Mesenchymal stem cell (in vitro differentiated cells and primary cell): ENCODE results near the gene SMAD3.
"Not testable (repeated sequence)": the region's sequence is repeated elsewhere in the genome, so short reads cannot be mapped to it uniquely, and the experiment has no call there.

Experiments used
- DNase-seq: peaks from one replicate; pipeline ENCODE4 v3.0.0-alpha.2; 2013
- H2AFZ ChIP-seq: one replicate; pipeline ENCODE4 v1.6.1; 2013; ENCODE audit warnings: low read depth, mild to moderate bottlenecking, control low read depth, inconsistent platforms, low read length, moderate library complexity
- H2AK5ac ChIP-seq: 2 replicates; pipeline ENCODE4 v1.6.1; 2013; ENCODE audit warnings: low read length, moderate library complexity, mild to moderate bottlenecking, inconsistent platforms; ENCODE audit not compliant: severe bottlenecking
- H2BK120ac ChIP-seq: one replicate; pipeline ENCODE4 v1.6.1; 2013; ENCODE audit warnings: low read depth, mild to moderate bottlenecking, inconsistent platforms, low read length, moderate library complexity
- H2BK12ac ChIP-seq, 2 experiments: one replicate each; pipeline ENCODE4 v1.6.1; 2013; ENCODE audit warnings: inconsistent platforms in 2 of 2, low read length in 2 of 2, mild to moderate bottlenecking in 2 of 2, moderate library complexity in 2 of 2, control low read depth in 1 of 2
- H2BK15ac ChIP-seq: one replicate; pipeline ENCODE4 v1.6.1; 2013; ENCODE audit warnings: mild to moderate bottlenecking, low read depth, inconsistent platforms; ENCODE audit not compliant: poor library complexity, severe bottlenecking
- H2BK5ac ChIP-seq: 2 replicates; pipeline ENCODE4 v1.6.1; 2013; ENCODE audit warnings: low read depth, mild to moderate bottlenecking, low read length, control low read depth, inconsistent platforms; ENCODE audit not compliant: poor library complexity, severe bottlenecking
- H3K14ac ChIP-seq, 2 experiments: one replicate each; pipeline ENCODE4 v1.6.1; 2013; ENCODE audit warnings: inconsistent platforms in 2 of 2, low read length in 2 of 2, control low read depth in 1 of 2, mild to moderate bottlenecking in 1 of 2, moderate library complexity in 1 of 2
- H3K18ac ChIP-seq, 2 experiments: one replicate each; pipeline ENCODE4 v1.6.1; 2013; ENCODE audit warnings: inconsistent platforms in 2 of 2, low read length in 2 of 2, control low read depth in 1 of 2, low read depth in 1 of 2, mild to moderate bottlenecking in 1 of 2
- H3K23ac ChIP-seq, 2 experiments: one replicate each; pipeline ENCODE4 v1.6.1; 2013; ENCODE audit warnings: inconsistent platforms in 2 of 2, low read length in 2 of 2, mild to moderate bottlenecking in 2 of 2, moderate library complexity in 2 of 2, control low read depth in 1 of 2
- H3K27ac ChIP-seq: 2 replicates; pipeline ENCODE4 v1.5.1; 2013; ENCODE audit warnings: mild to moderate bottlenecking, moderate library complexity, low read length, control low read depth, inconsistent platforms; ENCODE audit not compliant: poor library complexity, severe bottlenecking
- H3K27me3 ChIP-seq, 2 experiments: 2 replicates each; pipeline versions ENCODE4 v1.6.1 to v1.7.0; 2013; ENCODE audit warnings: low read length in 2 of 2, mild to moderate bottlenecking in 2 of 2, moderate library complexity in 2 of 2, control low read depth in 1 of 2, inconsistent platforms in 1 of 2; ENCODE audit not compliant: control insufficient read depth in 1 of 2, insufficient read depth in 1 of 2
- H3K36me3 ChIP-seq, 2 experiments: 2 replicates each; pipeline versions ENCODE4 v1.6.1 to v1.7.0; 2013; ENCODE audit warnings: low read length in 2 of 2, control low read depth in 1 of 2, inconsistent platforms in 1 of 2, low read depth in 1 of 2, mild to moderate bottlenecking in 1 of 2; ENCODE audit not compliant: insufficient read depth in 2 of 2, control insufficient read depth in 1 of 2
- H3K4ac ChIP-seq, 2 experiments: one replicate each; pipeline ENCODE4 v1.6.1; 2013; ENCODE audit warnings: inconsistent platforms in 2 of 2, low read length in 2 of 2, mild to moderate bottlenecking in 2 of 2, moderate library complexity in 2 of 2, control low read depth in 1 of 2, low read depth in 1 of 2
- H3K4me1 ChIP-seq: 2 replicates; pipeline ENCODE4 v1.6.1; 2013; ENCODE audit warnings: low read depth, low read length, control low read depth; ENCODE audit not compliant: control insufficient read depth, insufficient read depth
- H3K4me2 ChIP-seq: 2 replicates; pipeline ENCODE4 v1.6.1; 2013; ENCODE audit warnings: low read length, mild to moderate bottlenecking, inconsistent platforms; ENCODE audit not compliant: poor library complexity, severe bottlenecking
- H3K4me3 ChIP-seq, 2 experiments: 2 replicates each; pipeline versions ENCODE4 v1.5.1 to v1.7.0; 2013; ENCODE audit warnings: low read length in 2 of 2, mild to moderate bottlenecking in 2 of 2, control low read depth in 1 of 2, low read depth in 1 of 2; ENCODE audit not compliant: insufficient read depth in 1 of 2
- H3K79me1 ChIP-seq: replicated peaks from 2 replicates; pipeline ENCODE4 v1.6.1; 2013; ENCODE audit warnings: mild to moderate bottlenecking, control low read depth, low read length, inconsistent platforms; ENCODE audit not compliant: poor library complexity, severe bottlenecking
- H3K9ac ChIP-seq: 2 replicates; pipeline ENCODE4 v1.7.0; 2013; ENCODE audit warnings: mild to moderate bottlenecking, low read length, moderate library complexity
- H3K9me3 ChIP-seq: 2 replicates; pipeline ENCODE4 v1.7.0; 2013; ENCODE audit warnings: mild to moderate bottlenecking, low read length; ENCODE audit not compliant: control insufficient read depth
- H4K8ac ChIP-seq: one replicate; pipeline ENCODE4 v1.6.1; 2013; ENCODE audit warnings: inconsistent platforms, mild to moderate bottlenecking, low read length, moderate library complexity
- H4K91ac ChIP-seq: one replicate; pipeline ENCODE4 v1.6.1; 2013; ENCODE audit warnings: mild to moderate bottlenecking, low read length, inconsistent platforms
- WGBS: methylation state at CpG from one replicate; pipeline ENCODE4 v1.1.7; 2013; ENCODE audit warnings: mixed read lengths; 5-methylcytosine and 5-hydroxymethylcytosine counted together

SMAD3 gene

GRCh38 chr15:67025719-67026609 is 39.4 kb upstream of the SMAD3 start:
- Histone ChIP-seq H2BK12ac (peak overlapping the region; percentile 64 to 92), H4K8ac (peak overlapping the region; percentile 67), H2AK5ac (no peak overlapping the region), H3K36me3 (no peaks in the 10 kb centered on the region), H3K4me3 (no peak overlapping the region), H4K91ac (peak overlapping the region; percentile 71), H2BK120ac (peak overlapping the region; percentile 54), H3K9ac (peak overlapping the region; percentile 61), H3K4me1 (peaks cover 20% of the 10 kb centered on the region), H3K14ac (no peak overlapping the region), H2BK15ac (peak overlapping the region; percentile 75), H3K27ac (peak overlapping the region; percentile 66), H3K23ac (no peak overlapping the region), H2AFZ (no peak overlapping the region), H3K4me2 (no peak overlapping the region), H3K4ac (peak overlapping the region in 1 of 2 experiments; percentile 75), H3K79me1 (no peaks in the 10 kb centered on the region), H3K9me3 (no peaks in the 10 kb centered on the region), H3K18ac (peak overlapping the region; percentile 46 to 68), H2BK5ac (no peak overlapping the region), H3K27me3 (no peaks in the 10 kb centered on the region)
- peak; percentile 77 for DNase-seq
- WGBS = 17% methylated on average over 7 of the region's 9 CpGs

- no peaks in the 10 kb centered on the region for H3K9me3 ChIP-seq
- H3K36me3 ChIP-seq = no peaks in the 10 kb centered on the region
- no peak overlapping the region for H2BK15ac ChIP-seq
- no peaks in the 10 kb centered on the region for H3K27me3 ChIP-seq
- H2AK5ac ChIP-seq = no peak overlapping the region
- peak overlapping the region; percentile 61 for H3K9ac ChIP-seq
- no peak overlapping the region for H2AFZ ChIP-seq
- H4K8ac ChIP-seq = peak overlapping the region; percentile 1
- no peak overlapping the region for H2BK5ac ChIP-seq
- H3K4me3 ChIP-seq = no peak overlapping the region
- peak overlapping the region in 1 of 2 experiments; percentile 64 for H2BK12ac ChIP-seq
- H3K27ac ChIP-seq = no peak overlapping the region
- H3K14ac ChIP-seq = no peak overlapping the region
- peak overlapping the region in 1 of 2 experiments; percentile 45 for H3K18ac ChIP-seq
- no peak overlapping the region for H3K4me2 ChIP-seq
- DNase-seq = no peak
- H3K79me1 ChIP-seq = no peaks in the 10 kb centered on the region
- no peak overlapping the region for H3K4ac ChIP-seq
- WGBS = 70% methylated on average over 4 of the region's 4 CpGs
- peak overlapping the region; percentile 16 for H4K91ac ChIP-seq
- H2BK120ac ChIP-seq = peak overlapping the region; percentile 54
- H3K4me1 ChIP-seq = peaks cover 20% of the 10 kb centered on the region
- no peak overlapping the region for H3K23ac ChIP-seq
Measured at GRCh38 chr15:67026610-67026967, 38.8 kb upstream of the SMAD3 start.

GRCh38 chr15:67028440-67028839 is 37.0 kb upstream of the SMAD3 start:
- H3K18ac ChIP-seq, H3K4me2 ChIP-seq, H2BK15ac ChIP-seq, H3K36me3 ChIP-seq, H3K79me1 ChIP-seq, DNase-seq, H2AK5ac ChIP-seq, H3K9me3 ChIP-seq, H4K8ac ChIP-seq, H2BK5ac ChIP-seq, H3K23ac ChIP-seq, H3K9ac ChIP-seq, H3K4ac ChIP-seq, H3K4me3 ChIP-seq, H2BK12ac ChIP-seq, H2BK120ac ChIP-seq, H2AFZ ChIP-seq, H3K27ac ChIP-seq, H4K91ac ChIP-seq, H3K14ac ChIP-seq, H3K27me3 ChIP-seq: not testable (repeated sequence)
- WGBS = 94% methylated on average over 2 of the region's 3 CpGs
- H3K4me1 ChIP-seq = peaks cover 23% of the 10 kb centered on the region

- Histone ChIP-seq H3K18ac (peak overlapping the region; percentile 48 to 74), H2AK5ac (no peak overlapping the region), H3K79me1 (no peaks in the 10 kb centered on the region), H3K4me1 (peaks cover 17% of the 10 kb centered on the region), H3K14ac (peak overlapping the region in 1 of 2 experiments; percentile 92), H2BK12ac (peak overlapping the region; percentile 29 to 31), H3K9ac (no peak overlapping the region), H2BK15ac (no peak overlapping the region), H3K23ac (no peak overlapping the region), H3K4ac (peak overlapping the region in 1 of 2 experiments; percentile 76), H3K27ac (no peak overlapping the region), H3K9me3 (no peaks in the 10 kb centered on the region), H3K27me3 (peaks cover 4 to 6% of the 10 kb centered on the region in 2 experiments), H2AFZ (no peak overlapping the region), H4K91ac (peak overlapping the region; percentile 40), H2BK120ac (no peak overlapping the region), H4K8ac (no peak overlapping the region), H3K4me3 (no peak overlapping the region), H3K36me3 (no peaks in the 10 kb centered on the region), H2BK5ac (no peak overlapping the region), H3K4me2 (no peak overlapping the region)
- 29% methylated on average over 3 of the region's 5 CpGs for WGBS
- peak; percentile 43 for DNase-seq
Measured at GRCh38 chr15:67030036-67030762, 35.2 kb upstream of the SMAD3 start.
